Superior temporal gyrus (tissue), 1 donor: ENCODE results near the gene EIF3B.
"Not testable (repeated sequence)": the region's sequence is repeated elsewhere in the genome, so short reads cannot be mapped to it uniquely, and the experiment has no call there.

Experiments
- DNase-seq: peaks from one replicate; pipeline ENCODE4 v3.0.0-alpha.2; 2016; ENCODE audit errors: extremely low spot score

The EIF3B gene

DNA sequence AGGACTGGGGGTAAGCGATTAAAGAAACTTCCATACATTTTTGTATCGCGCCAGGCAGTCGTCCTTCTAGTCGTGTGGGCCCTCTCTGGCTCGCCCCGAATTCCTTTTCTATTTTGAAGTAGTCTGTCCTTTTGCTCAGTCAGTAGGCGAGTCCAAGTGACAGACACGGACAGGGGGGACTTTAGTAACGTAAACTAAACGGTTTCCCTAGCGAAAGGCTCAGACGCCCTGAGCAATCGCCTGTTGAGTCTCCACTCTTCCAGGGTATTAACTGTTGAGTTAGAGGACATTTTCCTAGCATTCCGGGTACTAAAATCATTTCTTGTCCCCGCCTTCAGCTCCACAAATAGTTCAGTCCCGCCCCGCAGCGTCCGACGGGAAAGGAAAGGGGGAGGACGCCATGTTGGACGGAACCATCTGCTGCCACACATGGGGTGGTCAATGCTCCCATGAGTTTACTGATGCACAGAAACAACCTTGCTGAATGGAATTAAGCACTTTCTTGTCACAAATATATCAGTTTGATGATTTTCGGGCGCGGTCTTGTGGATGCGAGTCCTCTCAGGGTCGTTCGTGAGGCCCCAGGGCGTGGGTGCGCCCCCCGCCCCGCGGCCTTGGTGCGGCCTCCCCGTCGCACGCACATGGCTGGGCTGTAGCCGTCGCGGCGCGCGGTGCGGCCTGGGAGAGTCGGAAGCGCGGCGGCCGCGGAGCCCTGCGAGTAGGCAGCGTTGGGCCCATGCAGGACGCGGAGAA is at the start of gene EIF3B:
Gene EIF3B (plus strand): TSS at position 642 of the 753 bp plus-strand sequence. CDS start 95 bp downstream, at position 737.
- DNase-seq: peak; percentile 95

DNA sequence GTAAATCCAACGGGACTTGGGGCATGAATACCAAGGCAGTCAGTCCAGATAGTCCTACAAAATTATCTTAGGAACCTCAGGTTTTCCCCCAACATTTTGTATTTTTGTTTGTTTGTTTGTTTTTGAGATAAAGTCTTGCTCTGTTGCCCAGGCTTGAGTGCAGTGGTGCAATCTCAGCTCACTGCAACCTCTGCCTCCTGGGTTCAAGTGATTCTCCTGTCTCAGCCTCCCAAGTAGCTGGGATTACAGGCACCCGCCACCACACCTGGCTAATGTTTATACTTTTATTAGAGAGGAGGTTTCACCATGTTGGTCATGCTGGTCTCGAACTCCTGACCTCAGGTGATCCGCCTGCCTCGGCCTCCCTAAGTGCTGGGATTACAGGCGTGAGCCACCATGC is 49.4 kb upstream of the EIF3B start:
- not testable (repeated sequence) for DNase-seq

DNA sequence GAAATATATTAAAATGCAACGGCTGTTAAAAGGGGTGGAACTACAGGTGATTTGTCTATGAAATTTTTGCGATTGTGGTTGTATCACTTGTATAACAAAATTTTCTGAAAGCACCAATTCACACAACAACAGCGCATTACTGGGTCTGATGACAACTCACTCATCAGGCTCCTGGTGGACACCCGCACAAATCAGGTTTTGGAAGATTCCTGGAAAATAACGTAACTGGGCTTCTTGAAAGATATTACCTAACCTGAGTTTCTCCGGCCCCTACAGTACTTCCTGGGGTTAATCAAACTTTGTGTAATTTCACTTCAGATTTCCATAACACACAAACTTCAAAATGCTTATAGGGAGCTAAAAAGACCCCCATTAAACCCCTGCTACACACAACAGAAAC is 47.9 kb upstream of the EIF3B start:
- DNase-seq: no peak

DNA sequence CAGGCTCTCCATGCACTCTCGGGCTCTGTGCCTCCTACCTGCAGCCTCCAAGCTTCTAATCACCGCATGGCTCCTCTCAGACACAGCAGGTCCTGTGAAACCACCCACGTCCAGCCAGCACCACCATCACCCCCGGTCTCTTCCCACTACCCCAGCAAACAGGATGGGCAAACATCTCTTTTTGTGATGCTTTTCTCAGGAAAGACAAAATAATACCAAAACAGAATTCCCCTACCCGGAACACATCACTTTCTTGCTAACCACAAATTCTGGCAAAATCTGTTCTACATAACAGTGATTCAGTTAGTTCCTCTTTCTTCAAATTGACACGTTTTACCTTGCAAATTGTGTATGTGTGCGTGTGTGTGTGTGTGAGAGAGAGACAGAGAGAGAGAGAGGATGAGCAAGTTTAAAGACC is 46.9 kb upstream of the EIF3B start:
- DNase-seq: no peak

DNA sequence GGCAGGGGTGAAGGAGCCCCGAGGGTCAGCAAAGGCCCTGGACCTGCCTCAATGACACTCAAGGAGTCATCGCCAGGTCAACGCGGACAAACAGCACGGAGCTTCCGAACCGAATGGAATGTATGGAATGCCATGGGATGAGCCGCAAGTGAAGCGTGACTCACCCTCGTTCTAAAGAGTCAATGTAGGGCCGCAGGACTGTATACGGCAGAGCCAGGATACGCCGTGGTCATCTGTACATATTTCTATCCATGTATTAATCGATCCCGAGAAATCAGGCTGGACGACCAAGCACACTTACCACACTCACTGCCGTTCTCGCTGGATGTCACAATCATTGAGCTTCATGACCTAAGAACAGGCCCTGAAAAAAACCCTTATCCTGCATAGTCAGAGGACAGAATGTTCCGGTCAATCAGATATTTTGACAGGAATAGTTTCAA is 44.7 kb upstream of the EIF3B start:
- DNase-seq: no peak

DNA sequence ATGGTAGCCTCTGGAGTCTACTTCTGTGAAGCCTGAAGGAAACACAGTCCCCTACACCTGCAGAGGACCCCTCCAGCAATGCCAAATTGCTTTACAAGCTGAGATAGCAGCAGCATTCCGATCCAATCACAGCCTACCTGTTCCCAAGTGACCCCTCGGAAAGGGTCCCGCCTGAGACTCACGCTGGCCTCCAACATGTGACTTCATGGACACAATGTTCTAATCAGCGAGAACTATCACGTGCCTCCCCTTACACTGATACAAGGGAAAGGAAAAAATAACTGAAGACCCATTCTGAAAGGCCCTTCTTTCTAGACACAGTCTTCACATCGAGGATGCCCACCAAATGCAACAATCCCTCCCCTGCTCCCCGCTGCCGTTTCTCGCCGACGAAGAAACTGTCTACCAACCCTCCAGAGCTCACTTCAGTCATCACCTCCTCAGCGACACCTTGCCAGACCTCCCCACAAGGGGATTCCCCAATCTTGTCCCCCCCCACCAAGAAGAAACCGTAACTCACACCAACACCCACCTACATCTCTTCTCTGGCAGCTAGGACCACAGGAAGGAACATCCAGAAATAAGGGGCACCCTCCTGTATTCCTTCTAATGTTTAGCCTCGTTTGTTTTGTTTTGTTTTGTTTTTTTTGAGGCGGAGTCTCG is 42.2 kb upstream of the EIF3B start:
- no peak for DNase-seq

DNA sequence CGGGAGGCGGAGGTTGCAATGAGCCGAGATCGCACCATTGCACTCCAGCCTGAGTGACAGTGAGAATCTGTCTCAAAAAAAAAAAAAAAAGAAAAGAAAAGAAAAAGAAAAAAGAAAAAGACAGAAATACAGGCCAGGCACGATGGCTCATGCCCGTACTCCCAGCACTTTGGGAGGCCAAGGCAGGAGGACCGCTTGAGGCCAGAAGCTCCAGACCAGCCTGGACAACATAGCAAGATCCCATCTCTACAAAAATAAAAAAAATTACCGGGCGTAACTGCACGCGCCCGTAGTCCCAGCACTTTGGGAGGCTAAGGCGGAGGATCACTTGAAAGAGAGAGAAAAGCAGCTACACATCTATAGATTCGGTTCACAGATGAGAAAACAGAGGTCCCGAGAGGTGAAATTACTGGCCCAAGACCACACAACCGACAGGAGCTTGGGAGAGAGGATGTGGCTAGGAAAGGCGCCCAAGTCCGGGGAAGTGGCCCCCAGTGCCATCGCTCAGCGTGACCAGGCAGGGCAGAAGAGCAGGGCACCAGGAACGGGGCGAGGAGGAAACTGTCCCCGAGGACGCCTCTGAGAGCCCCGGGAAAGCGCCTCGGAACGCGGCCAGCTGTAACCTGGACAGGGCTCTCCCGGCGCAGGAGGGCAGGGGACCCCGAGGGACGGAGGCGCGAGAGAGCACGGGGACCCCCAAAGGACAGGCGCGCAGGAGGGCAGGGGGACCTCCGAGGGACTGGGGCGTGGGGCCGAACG is 41.0 kb upstream of the EIF3B start:
- no peak for DNase-seq

DNA sequence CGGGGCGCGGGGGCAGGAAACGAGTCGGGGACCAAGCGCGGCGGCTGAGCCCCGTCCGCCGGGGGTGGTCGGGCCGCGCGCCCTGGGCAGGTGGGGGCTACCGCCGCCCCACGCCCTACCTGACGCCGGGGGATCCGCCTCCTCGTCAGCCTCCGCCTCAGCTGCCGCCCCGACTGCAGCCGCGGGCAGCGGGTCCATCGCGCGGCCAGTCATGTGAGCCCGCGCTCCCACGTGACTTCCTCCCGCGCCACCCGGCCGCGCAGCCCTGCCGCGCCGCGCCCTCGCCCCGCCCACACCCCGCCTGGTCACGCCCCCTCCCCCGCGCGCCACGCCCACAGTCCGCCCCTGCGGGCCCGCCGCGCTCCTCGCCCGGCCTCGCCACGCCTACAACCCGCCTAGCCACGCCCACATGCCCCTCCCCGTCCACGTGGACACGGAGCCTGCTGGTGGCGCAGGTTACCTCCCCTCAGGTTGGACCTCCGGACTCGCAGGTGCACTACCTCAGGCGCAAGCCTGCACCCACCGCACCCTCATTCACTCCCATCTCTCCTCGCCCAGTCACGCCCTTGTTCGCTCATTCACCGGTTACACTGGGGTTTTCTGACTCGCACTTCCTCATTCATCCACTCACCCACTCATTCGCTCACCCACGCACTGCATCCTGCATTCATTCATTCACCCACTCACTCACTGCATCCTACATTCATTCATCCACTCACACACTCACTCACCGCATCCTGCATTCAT is 40.2 kb upstream of the EIF3B start, which contains the start of gene SNX8:
Gene SNX8 (minus strand): TSS at position 233 of the 747 bp plus-strand sequence. CDS start 20 bp downstream, at position 213.
- DNase-seq: peak; percentile 77

DNA sequence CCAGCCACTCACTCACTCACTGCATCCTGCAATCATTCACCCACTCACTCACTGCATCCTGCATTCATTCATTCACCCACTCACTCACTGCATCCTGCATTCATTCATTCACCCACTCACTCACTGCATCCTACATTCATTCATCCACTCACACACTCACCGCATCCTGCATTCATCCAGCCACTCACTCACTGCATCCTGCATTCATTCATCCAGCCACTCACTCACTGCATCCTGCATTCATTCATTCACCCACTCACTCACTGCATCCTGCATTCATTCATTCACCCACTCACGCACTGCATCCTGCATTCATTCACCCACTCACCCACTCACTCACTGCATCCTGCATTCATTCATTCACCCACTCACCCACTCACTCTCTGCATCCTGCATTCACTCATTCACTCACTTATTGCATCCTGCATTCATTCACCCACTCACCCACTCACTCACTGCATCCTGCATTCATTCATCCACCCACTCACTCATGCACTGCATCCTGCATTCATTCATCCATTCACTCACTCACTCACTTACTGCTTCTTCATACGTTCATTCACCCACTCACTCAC is 39.6 kb upstream of the EIF3B start:
- DNase-seq: not testable (repeated sequence)

DNA sequence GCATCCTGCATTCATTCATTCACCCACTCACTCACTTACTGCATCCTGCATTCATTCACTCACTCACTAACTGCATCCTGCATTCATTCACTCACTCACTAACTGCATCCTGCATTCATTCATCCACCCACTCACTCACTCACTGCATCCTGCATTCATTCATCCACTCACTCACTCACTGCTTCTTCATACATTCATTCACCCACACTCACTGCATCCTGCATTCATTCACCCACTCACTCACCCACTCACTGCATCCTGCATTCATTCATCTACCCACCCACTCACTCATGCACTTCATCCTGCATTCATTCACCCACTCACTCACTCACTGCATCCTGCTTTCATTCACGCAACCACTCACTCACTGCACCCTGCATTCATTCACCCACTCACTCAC is 38.8 kb upstream of the EIF3B start:
- no peak for DNase-seq

DNA sequence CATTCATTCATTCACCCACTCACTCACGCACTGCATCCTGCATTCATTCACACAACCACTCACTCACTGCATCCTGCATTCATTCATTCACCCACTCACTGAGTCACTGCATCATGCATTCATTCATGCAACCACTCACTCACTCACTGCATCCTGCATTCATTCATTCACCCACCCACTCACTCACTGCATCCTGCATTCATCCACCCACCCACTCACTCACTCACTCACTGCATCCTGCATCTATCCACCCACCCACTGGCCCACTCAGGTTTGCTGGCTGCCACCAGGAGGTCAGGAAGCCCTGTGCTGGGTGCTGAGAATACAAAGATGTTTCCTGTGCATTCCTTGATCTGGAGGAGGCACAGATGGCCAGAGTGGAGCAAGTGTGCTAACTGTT is 38.0 kb upstream of the EIF3B start:
- no peak for DNase-seq

DNA sequence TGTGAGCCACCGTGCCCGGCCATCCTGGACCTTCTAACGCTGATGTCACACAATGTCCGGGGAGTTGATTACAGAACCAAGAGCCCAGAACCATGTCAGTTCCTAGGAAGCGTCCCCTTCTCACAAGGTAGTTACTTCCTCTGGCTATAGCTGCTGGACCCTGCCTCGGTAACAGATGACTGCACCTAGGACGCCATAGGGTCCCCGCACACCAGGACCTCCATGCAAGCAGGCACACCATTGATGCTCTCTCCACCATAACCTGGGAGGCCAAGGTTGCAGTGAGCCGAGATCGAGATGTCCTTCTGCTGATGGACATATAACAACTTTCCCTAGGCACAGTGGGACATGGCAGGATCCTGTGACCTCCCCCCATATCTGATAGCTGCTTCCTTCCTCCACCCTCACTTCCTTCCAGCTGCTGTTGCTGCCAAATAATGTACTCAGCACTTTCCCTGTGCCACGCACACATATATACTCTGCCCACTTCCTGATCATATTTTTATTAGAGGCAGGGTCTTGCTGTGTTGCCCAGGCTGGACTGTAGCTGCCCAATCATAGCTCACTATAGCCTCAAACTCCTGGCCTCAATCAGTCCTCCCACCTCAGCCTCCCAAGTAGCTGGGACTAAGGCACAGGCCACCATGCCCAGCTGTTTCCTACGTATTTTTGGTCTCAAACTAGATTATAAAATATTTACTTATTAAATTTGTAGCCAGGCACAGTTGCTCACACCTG is 36.9 kb upstream of the EIF3B start:
- no peak for DNase-seq

DNA sequence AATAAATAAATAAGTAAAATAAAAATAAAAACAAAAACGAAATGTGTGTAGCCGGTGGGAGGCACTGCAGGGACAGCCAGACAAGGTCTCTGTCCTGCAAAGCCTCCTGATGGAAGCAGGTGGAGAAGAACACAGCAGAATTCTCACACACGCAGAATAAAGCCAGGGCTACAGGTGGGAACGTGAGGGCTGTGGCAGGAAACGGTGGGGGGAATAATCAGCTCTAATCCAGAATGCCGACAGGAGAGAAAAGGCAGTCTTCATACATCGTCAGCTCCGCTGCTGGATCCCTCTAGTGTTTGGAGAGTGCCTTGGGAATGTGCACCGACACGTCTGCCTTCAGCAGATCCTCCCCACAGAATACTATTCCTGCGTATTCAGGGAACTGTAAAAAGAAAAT is 33.6 kb upstream of the EIF3B start:
- DNase-seq: no peak

DNA sequence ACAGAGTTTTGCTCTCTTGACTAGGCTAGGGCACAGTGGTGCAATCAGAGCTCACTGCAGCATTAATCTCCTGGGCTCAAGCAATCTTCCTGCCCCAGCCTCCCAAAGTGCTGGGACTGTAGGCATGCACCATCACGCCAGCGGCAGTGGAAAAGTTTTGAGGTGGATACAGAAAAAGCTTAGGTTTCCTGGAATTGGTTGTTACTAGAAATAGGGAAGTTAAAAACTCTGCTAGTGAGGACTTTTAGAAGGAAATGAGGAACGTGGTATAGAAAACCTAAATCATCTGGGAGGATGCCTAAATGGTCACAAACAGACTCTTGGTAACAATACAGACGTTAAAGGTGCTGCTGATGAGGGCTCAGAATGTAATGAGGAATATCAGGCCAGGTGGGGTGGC is 29.5 kb upstream of the EIF3B start:
- no peak for DNase-seq

DNA sequence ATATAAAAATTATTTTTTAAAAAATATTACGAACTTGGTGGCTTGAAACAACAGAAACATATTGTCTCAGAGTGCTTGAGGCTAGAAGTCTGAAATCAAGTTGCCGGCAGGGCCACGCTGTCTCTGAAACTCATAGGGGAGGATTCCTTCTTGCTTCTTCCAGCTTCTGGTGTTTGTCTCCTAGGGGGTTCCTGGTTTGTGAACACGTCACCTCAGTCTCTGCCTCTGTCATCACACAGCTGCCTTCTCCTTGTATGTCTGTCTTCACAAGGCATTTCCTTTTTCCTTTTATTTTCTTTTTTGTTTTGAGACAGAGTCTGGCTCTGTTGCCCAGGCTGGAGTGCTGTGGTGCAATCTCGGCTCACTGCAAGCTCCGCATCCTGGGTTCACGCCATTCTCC is 27.7 kb upstream of the EIF3B start:
- DNase-seq: no peak

DNA sequence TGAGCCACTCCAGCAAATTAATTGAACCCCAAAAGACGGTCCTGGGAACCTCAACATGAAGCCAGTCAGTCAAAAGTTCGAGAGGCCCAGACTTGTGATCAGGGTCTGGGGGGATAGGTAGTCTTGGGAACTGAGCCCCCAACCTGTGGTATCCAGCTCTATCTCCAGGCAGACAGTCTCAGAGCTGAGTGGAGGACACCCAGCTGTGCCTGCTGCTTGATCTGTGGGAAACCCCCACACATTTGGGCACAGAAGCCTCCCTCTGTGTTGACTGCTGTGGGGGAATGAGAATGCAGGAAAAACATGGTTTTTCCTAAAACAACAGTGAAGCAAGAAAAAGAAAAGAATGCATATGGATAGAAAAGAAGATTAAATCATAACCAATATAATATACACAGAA is 24.1 kb upstream of the EIF3B start:
- no peak for DNase-seq

DNA sequence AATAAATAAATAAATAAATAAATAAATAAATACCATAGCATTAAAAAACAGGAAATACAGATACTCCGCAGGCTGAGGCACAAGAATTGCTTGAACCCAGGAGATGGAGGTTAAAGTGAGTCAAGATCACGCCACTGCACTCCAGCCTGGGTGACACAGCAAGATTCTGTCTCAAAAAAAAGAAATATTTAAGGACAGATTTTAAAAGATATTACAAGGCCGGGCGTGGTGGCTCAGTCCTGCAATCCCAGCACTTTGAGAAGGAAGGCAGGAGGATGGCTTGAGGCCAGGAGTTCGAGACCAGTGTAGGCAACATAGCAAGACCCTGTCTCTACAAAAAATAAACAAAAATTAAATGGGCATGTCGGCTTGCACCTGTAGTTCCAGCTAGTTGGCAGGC is 22.9 kb upstream of the EIF3B start:
- DNase-seq: no peak

DNA sequence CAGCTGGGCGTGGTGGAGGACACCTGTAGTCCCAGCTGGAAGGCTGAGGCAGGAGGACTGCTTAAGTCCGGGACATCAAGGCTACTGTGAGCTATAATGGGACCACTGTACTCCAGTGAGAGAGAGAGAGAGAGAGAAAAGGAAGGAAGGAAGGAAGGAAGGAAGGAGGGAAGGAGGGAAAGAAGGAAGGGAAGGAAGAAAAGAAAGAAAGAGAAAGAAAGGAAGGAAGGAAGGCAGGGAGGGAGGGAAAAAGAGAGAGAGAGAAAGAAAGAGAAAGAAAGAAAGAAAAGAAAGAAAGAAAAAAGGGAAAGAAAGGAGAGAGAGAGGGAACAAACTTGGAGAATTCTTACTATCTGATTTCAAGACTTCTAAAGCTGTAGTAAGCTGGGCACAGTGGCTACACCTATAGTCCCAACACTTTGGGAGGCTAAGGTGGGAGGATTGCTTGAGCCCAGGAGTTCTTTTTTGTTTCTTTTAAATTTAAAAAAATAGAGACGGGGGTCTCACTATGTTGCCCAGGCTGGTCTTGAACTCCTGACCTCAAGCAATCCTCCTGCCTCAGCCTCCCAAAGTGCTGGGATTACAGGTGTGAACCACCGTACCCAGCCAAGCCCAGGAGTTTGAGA is 21.9 kb upstream of the EIF3B start:
- not testable (repeated sequence) for DNase-seq

DNA sequence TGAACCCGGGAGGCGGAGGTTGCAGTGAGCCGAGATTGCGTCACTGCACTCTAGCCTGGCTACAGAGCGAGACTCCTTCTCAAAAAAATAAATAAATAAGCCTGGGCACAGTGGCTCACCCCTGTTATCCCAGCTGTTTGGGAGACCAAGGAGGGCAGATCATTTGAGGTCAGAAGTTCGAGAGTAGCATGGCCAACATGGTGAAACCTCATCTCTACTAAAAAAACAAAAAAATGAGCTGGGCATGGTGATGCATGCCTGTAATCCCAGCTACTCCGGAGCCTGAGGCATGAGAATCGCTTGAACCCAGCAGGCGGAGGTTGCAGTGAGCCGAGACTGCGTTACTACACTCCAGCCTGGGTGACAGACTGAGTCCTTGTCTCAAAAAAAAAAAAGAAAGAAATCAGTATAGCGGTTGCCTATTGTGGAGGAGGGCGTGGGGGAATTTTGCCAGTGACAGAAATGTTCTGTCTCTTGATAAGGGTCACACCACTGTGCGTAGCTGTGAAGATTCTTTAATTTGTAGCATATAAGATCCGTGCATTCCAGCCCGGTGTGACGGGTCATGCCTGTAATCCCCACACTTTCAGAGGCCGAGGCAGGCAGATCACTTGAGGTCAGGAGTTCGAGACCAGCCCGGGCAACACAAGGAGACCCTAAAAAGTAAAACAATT is 17.9 kb upstream of the EIF3B start:
- DNase-seq: no peak
